NCI-H226 (cell line): ENCODE data around the gene SPACA6.
"Not testable (repeated sequence)": the region's sequence is repeated elsewhere in the genome, so short reads cannot be mapped to it uniquely, and the experiment has no call there.

ENCODE experiments used
- DNase-seq: peaks from one replicate; pipeline ENCODE4 v3.0.0-alpha.2; 2015

The SPACA6 gene, protein sequence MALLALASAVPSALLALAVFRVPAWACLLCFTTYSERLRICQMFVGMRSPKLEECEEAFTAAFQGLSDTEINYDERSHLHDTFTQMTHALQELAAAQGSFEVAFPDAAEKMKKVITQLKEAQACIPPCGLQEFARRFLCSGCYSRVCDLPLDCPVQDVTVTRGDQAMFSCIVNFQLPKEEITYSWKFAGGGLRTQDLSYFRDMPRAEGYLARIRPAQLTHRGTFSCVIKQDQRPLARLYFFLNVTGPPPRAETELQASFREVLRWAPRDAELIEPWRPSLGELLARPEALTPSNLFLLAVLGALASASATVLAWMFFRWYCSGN

DNA sequence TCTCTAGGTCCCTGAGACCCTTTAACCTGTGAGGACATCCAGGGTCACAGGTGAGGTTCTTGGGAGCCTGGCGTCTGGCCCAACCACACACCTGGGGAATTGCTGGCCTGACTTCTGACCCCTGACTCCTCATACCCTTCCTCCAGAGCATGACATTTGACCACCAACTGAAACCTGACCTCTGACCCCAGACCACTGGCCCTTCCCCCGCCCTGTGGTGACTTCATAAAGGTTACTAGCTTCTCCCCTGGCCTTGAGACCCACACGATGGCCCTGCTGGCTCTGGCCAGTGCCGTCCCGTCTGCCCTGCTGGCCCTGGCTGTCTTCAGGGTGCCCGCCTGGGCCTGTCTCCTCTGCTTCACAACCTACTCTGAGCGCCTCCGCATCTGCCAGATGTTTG, at the start of gene SPACA6:
SPACA6 (plus strand) TSS at position 71 of the 400 bp plus-strand sequence; CDS start at position 268, 197 bp downstream.
- DNase-seq = no peak

DNA sequence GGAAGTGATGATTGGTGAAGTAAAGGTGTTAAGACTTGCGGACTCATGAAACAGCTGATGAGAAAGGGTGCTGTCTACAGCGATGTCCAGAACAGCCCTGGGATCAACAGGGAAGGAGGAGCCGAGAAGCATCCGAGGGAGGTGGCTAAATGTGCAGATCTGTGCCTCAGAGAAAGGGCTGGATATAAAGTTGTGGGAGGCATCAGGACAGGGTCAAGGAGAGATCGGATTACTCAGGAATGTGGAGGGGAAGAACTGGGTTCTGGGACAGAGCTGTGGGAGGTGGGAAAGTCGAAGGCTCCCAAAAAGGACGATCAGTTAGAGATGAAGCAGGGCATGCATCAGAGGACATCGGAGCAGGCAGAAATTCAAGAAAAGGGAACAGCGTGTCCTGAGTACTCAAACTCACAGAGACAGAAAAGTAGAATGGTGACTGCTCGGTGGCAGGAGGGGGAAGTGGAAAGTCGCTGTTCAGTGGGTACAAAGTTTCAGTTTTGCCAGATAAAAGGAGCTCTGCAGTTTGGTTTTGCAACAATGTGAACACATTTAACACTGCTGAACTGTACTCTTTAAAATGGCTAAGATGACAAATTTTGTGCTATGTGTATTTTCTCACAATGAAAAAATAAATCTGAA, 48.4 kb upstream of the SPACA6 start:
- DNase-seq = no peak

DNA sequence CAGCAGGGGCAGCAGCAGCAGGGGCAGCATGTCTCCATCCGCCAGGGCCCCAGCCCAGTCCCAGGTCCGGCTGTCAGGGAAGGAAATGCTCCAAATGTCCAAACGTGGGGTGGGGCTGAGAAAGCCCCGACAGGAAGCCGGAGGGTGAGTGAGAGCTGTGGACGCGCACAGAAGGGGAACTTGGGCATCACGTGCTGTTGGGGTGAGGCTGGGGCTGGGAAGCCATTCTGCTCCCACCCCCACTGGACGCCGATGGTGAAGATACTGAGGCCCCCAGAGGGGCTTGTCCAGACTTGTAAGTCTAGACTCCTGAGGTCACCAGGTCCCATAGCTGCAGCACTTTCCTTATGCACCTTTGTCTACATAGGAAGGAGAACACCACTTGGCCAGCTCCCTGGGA, 46.4 kb upstream of the SPACA6 start, which contains the start of gene SIGLEC14:
SIGLEC14 (minus strand) TSS at position 96 of the 400 bp plus-strand sequence; CDS start at position 30, 66 bp downstream.
- not testable (repeated sequence) for DNase-seq

DNA sequence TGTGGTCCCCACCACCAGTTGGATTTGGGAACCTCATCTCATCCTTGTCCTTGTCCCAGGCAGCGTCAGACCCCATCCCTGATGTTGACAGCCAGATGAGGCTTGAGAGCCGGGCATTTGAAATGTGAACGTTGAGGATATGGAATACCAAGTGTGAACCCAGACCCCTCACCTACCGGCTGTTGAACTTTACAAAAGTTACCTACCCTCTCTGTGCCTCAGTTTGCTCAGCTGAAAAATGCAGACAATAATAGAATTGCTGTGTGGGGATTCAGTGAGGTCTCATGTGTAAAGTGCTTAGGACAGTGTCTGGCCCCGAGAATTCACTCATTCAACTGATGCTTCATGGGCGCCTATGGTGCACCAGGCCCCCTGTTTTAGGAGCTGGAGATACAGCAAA, 45.8 kb upstream of the SPACA6 start:
- DNase-seq = no peak

DNA sequence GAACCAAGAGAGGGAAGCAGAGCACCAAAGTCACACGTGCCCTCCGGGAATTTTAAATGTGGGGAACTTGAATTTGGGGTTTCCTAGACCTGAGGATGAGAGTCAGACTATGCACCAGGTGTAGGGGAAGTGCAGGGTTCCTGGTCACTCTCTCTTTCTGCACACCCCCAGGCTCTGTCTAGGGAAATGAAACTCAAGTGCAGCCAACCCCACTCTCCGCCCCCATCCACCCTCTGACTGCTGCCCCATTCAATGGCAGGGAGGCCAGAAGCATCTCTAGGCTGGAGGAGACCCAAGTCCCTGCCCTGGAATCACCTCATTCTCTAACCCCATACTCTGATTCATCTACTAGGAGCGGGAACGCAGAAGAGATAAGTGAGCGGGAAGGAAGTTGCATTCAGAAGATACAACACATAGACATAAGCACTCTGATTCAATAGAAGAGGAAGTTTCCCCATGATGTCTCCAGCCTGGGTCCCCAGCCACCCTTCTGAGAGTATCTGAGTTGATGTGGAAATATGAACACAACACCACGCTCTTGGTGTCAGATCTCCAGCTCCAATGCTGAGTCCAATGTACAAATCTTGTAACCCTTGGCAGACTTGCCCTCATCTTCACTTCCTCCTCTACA, 41.8 kb upstream of the SPACA6 start:
- DNase-seq = no peak

DNA sequence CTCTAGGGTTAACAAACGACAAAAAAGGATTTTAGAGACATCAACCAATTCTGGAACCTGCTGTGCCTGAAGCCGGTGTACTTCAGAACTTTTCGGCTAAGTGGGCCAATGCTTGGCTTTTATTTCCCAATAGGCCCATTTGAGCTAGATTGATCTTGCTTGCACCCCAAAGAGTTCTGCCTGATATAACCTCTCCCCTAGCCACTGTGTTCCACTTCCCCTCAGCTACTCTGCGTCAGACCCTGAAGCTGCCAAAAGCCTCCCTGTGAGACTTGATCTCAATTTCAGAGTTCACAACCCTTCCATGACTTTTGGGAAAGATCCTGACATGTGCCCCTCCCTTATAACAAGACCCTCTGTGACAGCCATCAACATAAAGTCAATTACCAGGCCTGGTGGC, 40.9 kb upstream of the SPACA6 start:
- DNase-seq = no peak

DNA sequence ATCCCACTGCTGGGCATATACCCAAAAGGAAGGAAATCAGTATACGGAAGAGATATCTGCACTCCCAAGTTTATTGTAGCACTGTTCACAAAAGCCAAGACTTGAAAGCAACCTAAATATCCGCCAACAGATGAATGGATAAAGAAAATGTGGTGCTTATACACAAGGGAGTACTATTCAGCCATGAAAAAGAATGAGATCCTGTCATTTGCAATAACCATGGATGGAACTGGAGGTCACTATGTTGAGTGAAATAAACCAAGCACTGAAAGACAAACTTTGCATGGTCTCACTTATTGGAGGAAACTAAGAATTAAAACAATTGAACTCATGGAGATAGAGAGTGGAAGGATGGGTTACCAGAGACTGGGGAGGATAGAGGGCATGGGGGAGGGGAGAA, 40.0 kb upstream of the SPACA6 start:
- DNase-seq = no peak

DNA sequence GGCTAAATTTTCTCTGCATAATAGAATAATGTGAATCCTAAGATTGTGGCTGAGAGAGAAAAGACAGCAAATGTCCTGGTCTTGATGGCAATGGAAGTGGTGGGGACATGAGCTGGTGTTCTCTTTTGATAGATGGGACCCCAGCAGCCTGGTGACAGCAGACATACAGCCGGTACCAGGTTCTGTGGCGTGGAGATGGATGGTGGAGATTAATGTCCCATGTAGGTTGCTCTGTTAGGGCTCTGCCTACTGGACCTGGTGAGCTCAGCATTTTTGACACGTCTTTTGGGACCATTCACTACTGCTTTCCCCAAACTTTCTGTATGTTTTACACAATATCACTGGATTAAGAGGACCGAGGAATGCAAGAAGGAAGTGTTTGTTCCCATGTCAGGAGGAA, 38.3 kb upstream of the SPACA6 start:
- no peak for DNase-seq

DNA sequence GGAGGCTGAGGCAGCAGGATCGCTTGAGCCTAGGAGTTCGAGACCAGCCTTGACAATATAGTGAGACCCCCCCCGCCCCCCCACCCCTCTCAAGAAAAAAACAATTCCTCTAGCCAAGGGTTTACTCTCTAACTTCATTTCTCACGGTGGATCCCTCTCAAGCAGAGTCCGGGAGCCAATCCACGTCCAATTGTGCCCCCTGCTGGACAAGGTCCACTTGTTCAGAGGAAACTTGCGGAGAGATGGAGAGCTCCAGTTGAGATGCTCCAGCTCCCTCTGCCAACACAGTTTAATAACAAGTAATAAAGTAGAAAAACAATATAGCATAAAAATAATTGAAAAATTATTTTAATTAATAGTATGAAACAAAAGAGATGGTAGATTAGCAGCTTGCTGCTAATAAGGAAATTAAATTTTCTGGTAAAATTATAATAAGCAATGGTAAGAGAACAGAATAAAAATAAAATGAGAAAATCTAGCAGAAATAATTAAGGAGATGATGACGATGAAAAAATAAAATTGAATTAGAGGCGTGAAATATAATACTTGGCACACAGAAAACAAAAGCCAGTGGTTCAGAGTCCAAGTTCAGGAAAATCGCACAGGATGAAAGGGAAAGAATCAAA, 32.0 kb upstream of the SPACA6 start:
- DNase-seq = peak; percentile 56

DNA sequence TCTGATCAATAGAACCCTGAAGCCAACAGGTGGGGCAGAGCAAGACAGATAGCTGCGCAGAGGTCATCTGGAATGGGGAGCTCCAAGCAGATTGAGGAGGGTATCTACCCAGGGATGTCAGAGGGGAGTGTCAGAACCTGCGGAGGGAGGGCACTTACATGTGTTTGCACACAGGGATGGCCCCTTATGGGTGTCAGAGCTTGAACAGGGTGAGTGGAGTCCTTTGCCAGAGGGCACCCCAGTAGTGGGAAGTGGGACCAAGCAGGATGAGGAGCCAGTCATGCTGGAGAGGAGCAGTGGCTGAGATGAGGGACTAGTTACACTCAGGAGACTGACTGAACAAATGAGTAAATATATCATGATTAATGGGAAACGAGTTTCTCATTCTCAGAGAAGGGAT, 29.5 kb upstream of the SPACA6 start:
- DNase-seq = no peak

DNA sequence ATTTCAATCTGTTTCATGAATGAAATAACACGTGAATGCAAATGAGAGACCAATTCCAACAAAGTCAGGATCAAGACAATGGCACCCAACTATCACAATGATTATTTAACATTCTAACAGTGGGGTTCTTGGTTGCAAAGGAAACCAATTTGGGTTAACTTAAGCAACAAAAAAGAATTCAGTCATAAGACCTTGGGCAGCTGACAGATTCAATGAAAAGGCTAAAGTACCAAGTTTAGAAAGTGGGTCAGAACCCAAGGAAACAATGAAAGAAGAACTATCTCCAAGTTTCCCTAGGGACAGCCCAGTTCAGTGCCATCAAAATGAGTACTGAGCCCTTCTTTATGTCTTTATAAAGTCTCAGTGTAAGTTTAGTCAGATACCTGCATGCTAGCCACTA, 29.0 kb upstream of the SPACA6 start:
- no peak for DNase-seq

DNA sequence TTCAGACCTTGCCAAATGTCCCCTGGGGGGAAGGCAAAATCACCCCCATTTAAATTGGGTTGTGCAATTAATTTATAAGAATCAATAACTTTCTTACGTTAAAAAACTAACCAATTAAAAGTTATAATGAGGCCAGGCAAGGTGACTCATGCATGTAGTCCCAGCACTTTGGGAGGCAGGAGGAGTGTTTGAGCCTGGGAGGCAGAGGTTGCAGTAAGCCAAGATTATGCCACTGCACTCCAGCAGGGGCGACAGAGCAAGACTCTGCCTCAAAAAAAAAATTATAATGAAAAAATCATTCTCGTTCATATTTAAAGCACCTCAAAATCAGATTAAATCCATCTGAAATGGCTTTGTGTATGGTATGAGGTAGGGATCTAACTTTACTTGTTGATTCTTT, 28.1 kb upstream of the SPACA6 start:
- DNase-seq = peak; percentile 32

DNA sequence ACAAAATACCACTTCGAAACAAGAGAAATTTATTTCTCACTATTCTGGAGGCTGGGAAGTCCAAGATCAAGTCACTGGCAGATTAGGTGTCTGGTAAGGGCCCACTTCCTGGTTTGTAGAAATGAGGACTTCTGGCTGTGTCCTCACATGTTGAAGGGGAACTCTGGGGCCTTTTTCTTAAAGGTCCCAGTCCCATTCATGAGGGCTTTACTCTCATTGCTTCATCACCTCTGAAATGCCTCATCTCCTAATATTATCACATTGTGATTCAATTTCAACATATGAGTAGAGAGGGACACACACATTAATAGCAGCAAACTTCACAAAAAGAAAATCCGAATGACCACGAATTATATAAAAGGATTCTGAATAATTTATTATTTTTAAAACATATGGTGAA, 24.9 kb upstream of the SPACA6 start:
- no peak for DNase-seq

DNA sequence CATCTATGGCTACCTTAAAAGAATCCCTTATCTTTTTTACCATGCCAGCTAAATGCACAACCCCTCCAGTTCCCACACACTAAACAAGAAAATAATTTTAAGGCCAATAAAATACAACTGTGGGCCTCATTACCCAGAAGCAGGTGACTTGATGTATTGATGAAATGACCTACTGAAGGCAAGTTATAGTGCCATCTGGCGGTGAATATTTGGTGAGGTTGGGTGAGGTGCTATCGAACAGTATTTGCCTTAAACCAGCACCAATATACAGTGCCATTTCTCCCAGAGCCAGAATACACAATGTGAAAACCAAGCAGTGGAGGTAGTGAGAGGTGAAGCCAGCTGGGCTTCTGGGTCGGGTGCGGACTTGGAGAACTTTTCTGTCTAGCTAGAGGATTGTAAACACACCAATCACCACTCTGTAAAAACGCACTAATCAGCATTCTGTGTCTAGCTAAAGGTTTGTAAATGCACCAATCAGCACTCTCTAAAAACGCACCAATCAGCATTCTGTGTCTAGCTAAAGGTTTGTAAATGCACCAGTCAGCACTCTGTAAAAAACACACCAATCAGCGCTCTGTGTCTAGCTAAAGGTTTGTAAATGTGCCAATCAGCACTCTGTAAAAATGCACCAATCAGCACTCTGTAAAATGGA, 17.1 kb upstream of the SPACA6 start:
- not testable (repeated sequence) for DNase-seq

DNA sequence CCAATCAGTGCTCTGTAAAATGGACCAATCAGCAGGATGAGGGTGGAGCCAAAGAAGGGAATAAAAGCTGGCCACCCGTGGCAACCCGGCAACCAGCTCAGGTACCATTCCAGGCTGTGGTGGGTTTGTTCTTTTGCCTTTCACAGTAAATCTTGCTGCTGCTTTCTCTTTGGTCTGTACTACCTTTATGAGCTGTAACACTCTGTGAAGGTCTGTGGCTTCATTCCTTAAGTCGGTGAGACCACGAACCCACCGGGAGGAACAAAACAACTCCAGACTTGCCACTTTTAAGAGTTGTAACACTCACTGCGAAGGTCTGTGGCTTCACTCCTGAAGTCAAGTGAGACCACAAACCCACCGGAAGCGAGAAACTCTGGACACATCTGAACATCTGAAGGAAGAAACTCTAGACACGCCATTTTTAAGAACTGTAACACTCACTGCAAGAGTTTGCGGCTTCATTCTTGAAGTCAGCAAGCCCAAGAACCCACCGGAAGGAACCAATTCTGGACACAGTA, 16.5 kb upstream of the SPACA6 start:
- no peak for DNase-seq

DNA sequence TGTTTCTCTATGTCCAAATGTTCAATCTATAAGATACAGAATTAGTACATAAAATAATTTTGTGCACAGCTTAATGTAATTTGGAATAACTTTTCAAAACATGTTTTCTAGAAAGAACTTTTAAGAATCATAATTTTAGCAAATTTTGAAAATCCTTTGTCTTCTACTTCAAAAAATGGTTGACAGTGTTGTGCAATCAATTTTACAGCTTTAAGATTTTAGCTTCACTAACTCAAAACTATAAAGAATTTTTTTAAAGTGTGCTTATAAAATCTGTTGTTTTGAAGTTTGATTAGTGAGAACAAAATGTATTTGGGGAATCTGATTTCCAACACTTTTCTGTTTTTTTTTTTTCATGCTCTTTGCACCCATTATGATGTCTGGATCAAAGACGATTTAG, 12.7 kb upstream of the SPACA6 start:
- DNase-seq = no peak

DNA sequence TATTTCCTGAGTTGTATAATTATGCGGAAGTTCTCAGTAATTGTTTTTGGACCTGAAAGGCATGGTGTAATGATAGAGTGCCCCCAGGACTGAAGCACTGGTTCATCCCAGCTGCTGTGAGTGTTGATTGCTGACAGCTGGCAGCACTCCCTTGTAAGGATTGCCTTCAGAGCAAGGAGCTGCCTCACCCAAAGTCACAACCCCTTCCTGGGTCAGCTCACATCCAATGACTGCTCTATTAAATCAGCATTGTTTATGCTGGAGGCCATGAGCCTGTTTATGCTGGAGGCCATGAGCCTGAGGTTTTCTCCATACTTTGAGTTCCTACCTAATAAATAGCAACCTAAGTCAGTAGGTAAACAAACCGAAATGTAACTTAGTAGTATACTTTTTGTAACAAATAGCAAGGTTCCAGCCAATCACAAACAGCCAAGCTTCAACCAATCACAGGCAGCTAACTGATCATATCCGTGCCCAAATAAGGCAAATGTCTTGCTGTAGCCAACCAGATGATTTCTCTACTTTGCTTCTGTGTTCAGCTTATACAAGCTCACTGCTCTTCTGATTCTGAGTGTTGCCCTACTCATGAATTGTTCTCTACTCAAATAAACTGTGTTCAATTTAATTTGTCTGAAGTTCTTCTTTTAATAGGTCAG, 11.7 kb upstream of the SPACA6 start:
- DNase-seq = no peak

DNA sequence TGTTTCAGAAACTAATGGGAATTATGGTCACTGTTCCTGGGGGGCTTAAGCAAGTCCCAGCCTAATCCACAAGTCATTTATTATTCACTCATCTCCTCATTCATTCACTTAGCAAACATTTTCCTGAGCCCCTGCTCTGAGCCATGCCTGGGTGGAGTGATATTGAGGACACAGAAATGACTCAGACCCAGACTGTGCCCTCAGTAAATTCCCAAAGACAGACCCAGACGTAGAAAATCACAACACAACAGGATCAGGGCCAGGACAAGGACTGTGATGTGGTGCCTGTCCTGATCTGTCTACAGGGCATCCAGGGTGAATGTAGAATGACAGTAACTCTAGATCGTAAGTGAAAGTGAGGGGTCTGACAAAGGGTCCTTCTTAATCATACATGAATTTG, 7.0 kb upstream of the SPACA6 start:
- no peak for DNase-seq

DNA sequence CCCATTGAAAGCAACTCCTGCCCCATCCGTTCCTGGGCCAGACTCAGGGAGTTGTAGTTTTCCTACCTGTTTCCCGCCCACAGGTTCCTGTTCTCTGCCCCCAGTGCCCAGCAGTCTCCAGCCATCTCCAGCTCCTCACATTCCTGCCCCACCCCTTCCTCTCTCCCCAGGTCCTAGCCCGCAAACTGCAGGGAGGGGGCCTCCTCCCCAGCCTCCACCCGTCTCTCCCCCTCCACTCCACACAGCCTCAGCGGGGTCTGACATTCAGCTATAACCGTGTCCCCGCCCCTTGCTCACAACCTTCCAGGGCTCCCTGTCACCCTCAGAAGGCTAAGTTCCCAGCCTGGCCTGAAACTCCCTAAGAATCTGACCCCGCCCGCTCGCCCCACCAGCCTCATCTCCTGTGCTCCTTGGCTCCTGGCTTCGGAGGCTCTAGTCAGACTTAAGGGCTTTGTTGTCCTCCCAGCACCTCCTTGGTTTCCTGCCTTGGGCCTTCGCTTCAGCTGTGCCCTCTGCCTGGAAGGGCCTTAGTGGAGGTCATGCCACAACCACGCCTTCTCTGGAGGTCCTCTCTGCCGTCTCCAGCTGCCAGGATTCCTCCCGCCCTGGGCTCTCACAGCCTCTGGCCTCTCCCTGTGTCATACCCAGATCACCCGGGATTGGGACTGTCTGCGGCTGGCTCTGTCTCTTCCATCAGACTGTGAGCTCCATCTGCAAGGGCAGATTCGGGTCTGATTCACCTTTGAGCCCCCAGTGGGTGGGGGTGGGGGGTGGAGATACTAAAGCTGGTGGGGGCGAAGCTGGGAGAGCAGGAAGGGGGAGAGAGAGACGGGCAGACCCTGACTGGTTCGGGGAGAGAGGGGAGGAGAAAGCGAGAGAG, 5.1 kb upstream of the SPACA6 start:
- peak; percentile 87 for DNase-seq

DNA sequence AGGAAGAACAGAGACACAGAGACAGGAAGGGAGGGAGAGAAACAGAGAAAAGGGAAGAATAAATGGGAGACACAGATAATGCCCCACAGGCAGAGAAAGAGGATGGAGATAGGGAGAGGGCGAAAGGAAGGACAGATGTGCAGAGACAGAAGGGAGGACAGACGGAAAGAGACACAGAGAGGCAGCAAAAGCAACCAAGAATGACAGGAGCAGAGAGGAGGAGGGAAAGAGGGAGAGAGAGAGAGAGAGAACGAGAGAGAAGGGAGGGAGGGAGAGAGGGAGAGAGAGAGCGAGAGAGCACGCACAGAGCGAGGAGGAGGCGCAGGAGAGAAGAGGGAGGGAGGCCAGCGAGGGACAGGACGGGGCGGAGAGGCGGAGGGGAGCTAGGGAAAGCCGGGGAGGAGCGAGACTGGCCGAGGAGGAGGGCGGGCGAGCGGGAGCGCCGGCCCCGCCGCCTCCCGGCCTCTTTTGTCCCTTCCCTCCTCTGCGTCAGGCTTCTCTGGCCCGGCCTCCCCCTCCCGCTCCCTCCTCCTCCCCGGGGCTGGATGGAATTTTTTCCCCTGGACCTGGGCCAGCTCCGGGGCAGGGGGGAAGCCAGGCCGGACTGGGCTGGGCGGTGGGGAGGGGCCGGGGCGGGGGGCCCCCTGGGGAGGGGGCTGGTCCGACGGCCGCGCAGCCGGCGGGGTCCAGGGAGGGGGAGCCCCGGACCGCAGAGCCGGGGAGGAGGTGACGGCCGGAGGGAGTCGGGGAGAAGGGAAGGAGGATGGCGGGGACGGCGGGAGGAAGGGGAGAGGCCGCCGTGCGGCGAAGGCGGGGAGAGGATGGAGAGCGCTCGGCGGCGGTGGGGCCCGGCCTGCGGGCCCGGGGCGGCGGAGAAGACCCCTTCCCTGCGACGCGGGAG, 4.2 kb upstream of the SPACA6 start:
- DNase-seq = peak; percentile 98
